ENCODE data around the gene STXBP2. TPM values are rescaled to one million over a fixed set of nuclear protein-coding genes. Genes with fewer than 3 reads are reported as not detected.

STXBP2 gene
- total and polyA plus RNA-seq, 2 experiments from 2014 or later: 1.8 to 2.0 TPM

- H3K36me3 ChIP-seq (ENCODE audit: low read depth): 0 out of 2 replicates have a peak, but pooled peaks cover 3% of the 10 kb centered on the region
- no peak for TF ChIP-seq EZH2phosphoT487 (IDR thresholded peaks at IDR 0.05; ENCODE audit: insufficient read depth, low read depth)
- no peak for TF ChIP-seq EZH2 (IDR thresholded peaks at IDR 0.05; ENCODE audit: insufficient read depth, poor library complexity, severe bottlenecking)
- in situ Hi-C loops (cut with MboI): no loop called here
- no peaks in the 10 kb centered on the region for H3K27me3 ChIP-seq (replicated peaks; ENCODE audit: insufficient read depth)
- H3K4me3 ChIP-seq: no peak overlapping the region
- H4K20me1 ChIP-seq (ENCODE audit: insufficient read depth): no peaks in the 10 kb centered on the region
- no peak overlapping the region for H3K27ac ChIP-seq
- no peaks in the 10 kb centered on the region for H3K4me1 ChIP-seq (ENCODE audit: insufficient read depth)
- 42 to 43% methylated on average over 18 to 19 of the region's 19 CpGs for WGBS, 2 experiments (ENCODE audit: low coverage in 1 of 2, low lambda C conversion rate in 2 of 2, missing lambda C conversion rate in 2 of 2)
- H3K9me3 ChIP-seq (ENCODE audit: low read depth): no peaks in the 10 kb centered on the region
- peaks cover 16% of the 10 kb centered on the region for H3K79me2 ChIP-seq (ENCODE audit: insufficient read depth)
- H3K9me2 ChIP-seq (ENCODE audit: insufficient read depth): no peaks in the 10 kb centered on the region
- no peak overlapping the region for H3K9ac ChIP-seq
- no peak overlapping the region for H2AFZ ChIP-seq
- no peak for DNase-seq
- H3F3A ChIP-seq (ENCODE audit: insufficient read depth): no peaks in the 10 kb centered on the region
- no peak overlapping the region for H3K4me2 ChIP-seq (ENCODE audit: unreplicated experiment)
These were observed 48.9 kb downstream of the STXBP2 start for GRCh38 chr19:7685546-7686445.

GRCh38 chr19:7687177-7687576 lies 50.3 kb downstream of the STXBP2 start:
- in situ Hi-C loops (cut with MboI): no loop called here
- Histone ChIP-seq H3K9me2 (ENCODE audit: insufficient read depth) (no peaks in the 10 kb centered on the region), H4K20me1 (ENCODE audit: insufficient read depth) (no peaks in the 10 kb centered on the region), H3K9ac (no peak overlapping the region), H3K4me3 (no peak overlapping the region), H3K4me1 (ENCODE audit: insufficient read depth) (no peaks in the 10 kb centered on the region), H3K79me2 (ENCODE audit: insufficient read depth) (peaks cover 3% of the 10 kb centered on the region), H3F3A (ENCODE audit: insufficient read depth) (no peaks in the 10 kb centered on the region), H3K9me3 (ENCODE audit: low read depth) (no peaks in the 10 kb centered on the region), H3K27me3 (replicated peaks; ENCODE audit: insufficient read depth) (no peaks in the 10 kb centered on the region), H2AFZ (no peak overlapping the region), H3K4me2 (ENCODE audit: unreplicated experiment) (no peak overlapping the region), H3K27ac (no peak overlapping the region), H3K36me3 (ENCODE audit: low read depth) (0 out of 2 replicates have a peak, but pooled peaks cover 3% of the 10 kb centered on the region)
- WGBS, 2 experiments (ENCODE audit: low coverage in 1 of 2, low lambda C conversion rate in 2 of 2, missing lambda C conversion rate in 2 of 2): 93 to 96% methylated on average over 10 to 12 of the region's 12 CpGs
- DNase-seq: no peak
- no peak for TF ChIP-seq EZH2phosphoT487 (IDR thresholded peaks at IDR 0.05; ENCODE audit: insufficient read depth, low read depth)
- TF ChIP-seq EZH2 (IDR thresholded peaks at IDR 0.05; ENCODE audit: insufficient read depth, poor library complexity, severe bottlenecking): no peak

DNA sequence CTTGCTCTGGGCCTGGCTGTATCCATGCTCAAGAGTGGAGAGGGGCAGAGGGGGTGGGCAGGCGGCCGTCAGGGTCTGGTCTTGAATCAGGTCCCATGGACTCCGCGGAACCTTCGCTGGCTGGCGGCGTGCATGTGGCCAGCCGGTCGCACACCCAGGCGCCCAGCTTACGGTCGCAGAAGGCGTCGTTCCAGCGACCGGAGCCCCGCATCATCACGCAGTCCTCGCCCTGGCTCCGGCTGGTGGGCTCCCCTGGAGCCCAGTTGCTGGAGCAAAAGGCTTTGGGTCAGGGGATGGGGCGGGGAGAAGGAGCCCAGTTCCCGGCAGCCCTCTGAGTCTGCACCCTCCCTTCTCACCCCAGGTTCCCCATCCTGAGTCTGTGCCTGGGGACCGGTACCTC lies 52.3 kb downstream of the STXBP2 start:
- no peaks in the 10 kb centered on the region for H4K20me1 ChIP-seq (ENCODE audit: insufficient read depth)
- H3K9me3 ChIP-seq (ENCODE audit: low read depth): no peaks in the 10 kb centered on the region
- no peaks in the 10 kb centered on the region for H3K4me1 ChIP-seq (ENCODE audit: insufficient read depth)
- no peaks in the 10 kb centered on the region for H3F3A ChIP-seq (ENCODE audit: insufficient read depth)
- 19 to 21% methylated on average over 16 to 19 of the region's 23 CpGs for WGBS, 2 experiments (ENCODE audit: low coverage in 1 of 2, low lambda C conversion rate in 2 of 2, missing lambda C conversion rate in 2 of 2)
- H3K4me3 ChIP-seq: no peak overlapping the region
- no peaks in the 10 kb centered on the region for H3K9me2 ChIP-seq (ENCODE audit: insufficient read depth)
- no peak overlapping the region for H2AFZ ChIP-seq
- H3K27ac ChIP-seq: no peak overlapping the region
- DNase-seq: no peak
- H3K27me3 ChIP-seq (replicated peaks; ENCODE audit: insufficient read depth): no peaks in the 10 kb centered on the region
- TF ChIP-seq EZH2 (IDR thresholded peaks at IDR 0.05; ENCODE audit: insufficient read depth, poor library complexity, severe bottlenecking) (no peak), EZH2phosphoT487 (IDR thresholded peaks at IDR 0.05; ENCODE audit: insufficient read depth, low read depth) (no peak)
- in situ Hi-C loops (cut with MboI): no loop called here
- H3K36me3 ChIP-seq (ENCODE audit: low read depth): no peaks in the 10 kb centered on the region
- H3K4me2 ChIP-seq (ENCODE audit: unreplicated experiment): no peak overlapping the region
- no peak overlapping the region for H3K9ac ChIP-seq
- no peaks in the 10 kb centered on the region for H3K79me2 ChIP-seq (ENCODE audit: insufficient read depth)

DNA sequence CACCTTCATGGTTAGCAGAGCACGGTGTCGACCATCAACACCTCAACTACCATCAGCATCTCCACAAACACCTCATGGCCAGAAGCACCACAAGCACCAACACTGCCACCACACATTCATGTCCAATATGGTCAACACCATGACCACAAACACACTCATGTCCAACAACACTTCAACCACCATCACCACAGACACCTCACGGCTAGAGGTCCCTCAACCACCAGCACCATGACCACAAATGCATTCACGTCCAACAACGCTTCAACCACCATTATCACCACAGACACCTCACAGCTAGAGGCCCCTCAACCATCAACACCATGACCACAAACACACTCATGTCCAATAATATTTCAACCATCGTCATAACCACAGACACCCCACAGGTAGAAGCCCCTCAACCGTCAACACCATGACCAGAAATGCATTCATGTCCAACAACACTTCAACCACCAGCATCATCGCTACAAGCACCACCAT lies 53.9 kb downstream of the STXBP2 start:
- no peaks in the 10 kb centered on the region for H3K9me3 ChIP-seq (ENCODE audit: low read depth)
- no peak overlapping the region for H3K4me2 ChIP-seq (ENCODE audit: unreplicated experiment)
- H3F3A ChIP-seq (ENCODE audit: insufficient read depth): no peaks in the 10 kb centered on the region
- no peak overlapping the region for H3K9ac ChIP-seq
- in situ Hi-C loops (cut with MboI): no loop called here
- H3K9me2 ChIP-seq (ENCODE audit: insufficient read depth): no peaks in the 10 kb centered on the region
- H3K4me3 ChIP-seq: no peak overlapping the region
- TF ChIP-seq EZH2 (IDR thresholded peaks at IDR 0.05; ENCODE audit: insufficient read depth, poor library complexity, severe bottlenecking) (no peak), EZH2phosphoT487 (IDR thresholded peaks at IDR 0.05; ENCODE audit: insufficient read depth, low read depth) (no peak)
- H3K79me2 ChIP-seq (ENCODE audit: insufficient read depth): no peaks in the 10 kb centered on the region
- WGBS, 2 experiments (ENCODE audit: low coverage in 1 of 2, low lambda C conversion rate in 2 of 2, missing lambda C conversion rate in 2 of 2): 73 to 79% methylated on average over 8 of the region's 8 CpGs
- no peak overlapping the region for H3K27ac ChIP-seq
- no peak for DNase-seq
- H3K27me3 ChIP-seq (replicated peaks; ENCODE audit: insufficient read depth): no peaks in the 10 kb centered on the region; the same call in none of the 2 replicates
- H3K4me1 ChIP-seq (ENCODE audit: insufficient read depth): no peaks in the 10 kb centered on the region
- no peaks in the 10 kb centered on the region for H4K20me1 ChIP-seq (ENCODE audit: insufficient read depth)
- H3K36me3 ChIP-seq (ENCODE audit: low read depth): no peaks in the 10 kb centered on the region
- H2AFZ ChIP-seq: no peak overlapping the region
